Fibroblast of the conjunctiva (primary cell): Measurements from ENCODE around the gene KCNJ12.
"Not testable (repeated sequence)": the region's sequence is repeated elsewhere in the genome, so short reads cannot be mapped to it uniquely, and the experiment has no call there.

ENCODE experiments used
- DNase-seq: peaks from one replicate; pipeline ENCODE4 v3.0.0-alpha.2; 2010; ENCODE audit warnings: low read depth

The KCNJ12 gene

GRCh38 chr17:21408224-21408623 lies 32.1 kb downstream of the KCNJ12 start:
- DNase-seq: not testable (repeated sequence)

GRCh38 chr17:21408766-21409300 lies 32.7 kb downstream of the KCNJ12 start:
- not testable (repeated sequence) for DNase-seq

- DNase-seq: not testable (repeated sequence)
Observed at GRCh38 chr17:21409388-21409787, 33.2 kb downstream of the KCNJ12 start.

- DNase-seq: not testable (repeated sequence)
Observed at GRCh38 chr17:21409971-21410370, 33.8 kb downstream of the KCNJ12 start.

- not testable (repeated sequence) for DNase-seq
Observed at GRCh38 chr17:21410371-21410770, 34.2 kb downstream of the KCNJ12 start.

- DNase-seq: not testable (repeated sequence)
Observed at GRCh38 chr17:21410906-21411678, 34.9 kb downstream of the KCNJ12 start.

- not testable (repeated sequence) for DNase-seq
Observed at GRCh38 chr17:21411679-21412205, 35.6 kb downstream of the KCNJ12 start.

- not testable (repeated sequence) for DNase-seq
Observed at GRCh38 chr17:21412207-21412681, 36.1 kb downstream of the KCNJ12 start.

GRCh38 chr17:21413570-21414279 lies 37.6 kb downstream of the KCNJ12 start:
- DNase-seq: not testable (repeated sequence)

- DNase-seq: not testable (repeated sequence)
Observed at GRCh38 chr17:21414616-21415015, 38.5 kb downstream of the KCNJ12 start.

GRCh38 chr17:21415166-21415990 lies 39.2 kb downstream of the KCNJ12 start:
- DNase-seq: not testable (repeated sequence)

GRCh38 chr17:21416471-21416981 lies 40.4 kb downstream of the KCNJ12 start:
- not testable (repeated sequence) for DNase-seq

GRCh38 chr17:21417349-21417748 lies 41.2 kb downstream of the KCNJ12 start:
- DNase-seq: not testable (repeated sequence)

GRCh38 chr17:21417921-21418320 lies 41.8 kb downstream of the KCNJ12 start:
- no peak for DNase-seq

- no peak for DNase-seq
Observed at GRCh38 chr17:21418446-21419298, 42.5 kb downstream of the KCNJ12 start.

- no peak for DNase-seq
Observed at GRCh38 chr17:21419299-21420239, 43.4 kb downstream of the KCNJ12 start.

- not testable (repeated sequence) for DNase-seq
Observed at GRCh38 chr17:21420503-21421090, 44.4 kb downstream of the KCNJ12 start.

GRCh38 chr17:21421421-21422310 lies 45.5 kb downstream of the KCNJ12 start:
- not testable (repeated sequence) for DNase-seq
